Endodermal cell (in vitro differentiated cells): ENCODE data around the gene TBC1D2. TPM values are rescaled to one million over a fixed set of nuclear protein-coding genes. Genes with fewer than 3 reads are reported as not detected.

ENCODE experiments used
- DNase-seq: peaks from one replicate; pipeline ENCODE4 v3.0.0-alpha.2; 2017
- H3K27ac ChIP-seq: 2 replicates; pipeline ENCODE4 v1.5.1; 2013; ENCODE audit warnings: mild to moderate bottlenecking, low read depth, low read length, moderate library complexity
- H3K27me3 ChIP-seq: 2 replicates; pipeline ENCODE4 v1.6.1; 2013; ENCODE audit warnings: mild to moderate bottlenecking, low read length, moderate library complexity; ENCODE audit not compliant: insufficient read depth, control insufficient read depth, poor library complexity, severe bottlenecking
- H3K36me3 ChIP-seq: 2 replicates; pipeline ENCODE4 v1.7.0; 2013; ENCODE audit warnings: mild to moderate bottlenecking, low read length, moderate library complexity; ENCODE audit not compliant: control insufficient read depth, insufficient read depth
- H3K4me1 ChIP-seq: one replicate; pipeline ENCODE4 v1.7.0; 2013; ENCODE audit warnings: low read length; ENCODE audit not compliant: control insufficient read depth, insufficient read depth
- H3K4me3 ChIP-seq: 2 replicates; pipeline ENCODE4 v1.5.1; 2013; ENCODE audit warnings: mild to moderate bottlenecking, low read length, moderate library complexity
- H3K9ac ChIP-seq: 2 replicates; pipeline ENCODE4 v1.6.1; 2013; ENCODE audit warnings: mild to moderate bottlenecking, low read length, moderate library complexity; ENCODE audit not compliant: poor library complexity, severe bottlenecking; ENCODE audit errors: extremely low read depth
- H3K9me3 ChIP-seq: 2 replicates; pipeline ENCODE4 v1.6.1; 2013; ENCODE audit warnings: mild to moderate bottlenecking, low read length, moderate library complexity; ENCODE audit not compliant: control insufficient read depth
- H3K27ac Mint-ChIP-seq: 2 replicates; pipeline ENCODE4 v1.8.0; 2020; ENCODE audit warnings: mixed read lengths
- H3K27me3 Mint-ChIP-seq: 2 replicates; pipeline ENCODE4 v1.8.0; 2021; ENCODE audit warnings: mild to moderate bottlenecking, mixed read lengths; ENCODE audit not compliant: insufficient read depth
- H3K36me3 Mint-ChIP-seq: 2 replicates; pipeline ENCODE4 v1.8.0; 2020; ENCODE audit warnings: low read depth, mixed read lengths
- H3K4me1 Mint-ChIP-seq: 2 replicates; pipeline ENCODE4 v1.8.0; 2020; ENCODE audit warnings: mixed read lengths
- H3K4me3 Mint-ChIP-seq: 2 replicates; pipeline ENCODE4 v1.8.0; 2020; ENCODE audit warnings: mild to moderate bottlenecking, moderate library complexity, mixed read lengths
- H3K9me3 Mint-ChIP-seq: 2 replicates; pipeline ENCODE4 v1.8.0; 2020; ENCODE audit warnings: mild to moderate bottlenecking, mixed read lengths
- WGBS, 2 experiments: methylation state at CpG; one replicate each; pipeline versions ENCODE4 v1.1.5 to v1.1.7; 2013; ENCODE audit warnings: missing lambda C conversion rate in 2 of 2, mixed read lengths in 1 of 2; ENCODE audit not compliant: insufficient coverage in 1 of 2, insufficient read length in 1 of 2; 5-methylcytosine and 5-hydroxymethylcytosine counted together
- total RNA-seq, 2 donors: library from RNA; stranded (reverse); fragmentation: NEBNext Ultra II Directional in 1 of 2; extraction: Animal tissue kit (Norgen Biotek cat#: 25700) in 1 of 2; gene quantifications; 2 replicates in 1 of 2; 3 replicates in 1 of 2; pipeline ENCODE4 v1.2.1, GENCODE V29; 2021
- TF ChIP-seq, protein P1 (sequence below): fragments of 200-600 bp; sonication (generic); conservative IDR thresholded peaks from 2 replicates; pipeline ENCODE4 v1.5.0; 2021; ENCODE audit warnings: antibody characterized with exemption, mild to moderate bottlenecking

Gene TBC1D2
- total RNA-seq, 2 donors from 2014 or later, result 8.1 to 10.4 TPM

DNA sequence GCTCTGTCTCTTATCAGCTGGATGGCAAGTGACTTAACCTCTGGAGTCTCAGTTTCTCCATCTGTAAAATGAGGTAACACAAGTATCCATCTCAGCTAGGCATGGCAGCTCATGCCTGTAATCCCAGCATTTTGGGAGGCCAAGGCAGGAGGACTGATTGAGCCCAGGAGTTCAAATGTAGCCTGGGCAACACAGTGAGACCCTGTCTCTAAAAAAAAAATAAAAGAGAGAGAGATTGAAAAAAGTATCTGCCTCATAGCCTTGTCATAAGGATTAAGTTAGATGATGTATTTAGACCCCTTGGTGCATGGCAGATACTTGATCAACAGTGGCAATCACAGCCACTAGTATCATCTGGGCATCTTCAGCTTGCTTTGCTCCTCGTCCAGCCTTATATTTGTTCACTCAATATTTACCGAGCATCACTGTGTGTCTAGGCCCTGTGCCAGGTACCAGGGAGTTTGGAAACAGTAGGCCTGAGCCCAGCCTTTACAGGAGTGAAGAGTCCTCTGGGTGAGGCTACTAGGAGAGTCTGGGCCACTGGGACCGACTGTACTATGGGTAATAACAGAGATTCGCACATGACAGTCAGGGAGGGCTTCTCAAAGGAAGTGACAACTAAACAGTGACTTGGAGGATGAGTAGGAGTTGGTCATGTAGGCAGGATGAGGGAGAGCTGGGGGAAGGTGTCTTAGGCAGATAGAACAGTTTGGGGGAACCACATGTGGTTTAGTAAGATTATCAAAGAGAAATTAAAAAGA, 97.2 kb downstream of the TBC1D2 start:
- no peak overlapping the region for H3K4me3 Mint-ChIP-seq
- peaks cover 14% of the 10 kb centered on the region for H3K36me3 Mint-ChIP-seq
- Histone ChIP-seq H3K27ac (no peak overlapping the region), H3K9ac (no peak overlapping the region), H3K4me3 (no peak overlapping the region), H3K36me3 (peaks cover 16% of the 10 kb centered on the region), H3K27me3 (no peaks in the 10 kb centered on the region), H3K9me3 (no peaks in the 10 kb centered on the region), H3K4me1 (no peaks in the 10 kb centered on the region)
- H3K27me3 Mint-ChIP-seq, result no peaks in the 10 kb centered on the region
- no peak overlapping the region for H3K27ac Mint-ChIP-seq
- no peaks in the 10 kb centered on the region for H3K9me3 Mint-ChIP-seq
- no peaks in the 10 kb centered on the region for H3K4me1 Mint-ChIP-seq
- TF ChIP-seq, protein P1, sequence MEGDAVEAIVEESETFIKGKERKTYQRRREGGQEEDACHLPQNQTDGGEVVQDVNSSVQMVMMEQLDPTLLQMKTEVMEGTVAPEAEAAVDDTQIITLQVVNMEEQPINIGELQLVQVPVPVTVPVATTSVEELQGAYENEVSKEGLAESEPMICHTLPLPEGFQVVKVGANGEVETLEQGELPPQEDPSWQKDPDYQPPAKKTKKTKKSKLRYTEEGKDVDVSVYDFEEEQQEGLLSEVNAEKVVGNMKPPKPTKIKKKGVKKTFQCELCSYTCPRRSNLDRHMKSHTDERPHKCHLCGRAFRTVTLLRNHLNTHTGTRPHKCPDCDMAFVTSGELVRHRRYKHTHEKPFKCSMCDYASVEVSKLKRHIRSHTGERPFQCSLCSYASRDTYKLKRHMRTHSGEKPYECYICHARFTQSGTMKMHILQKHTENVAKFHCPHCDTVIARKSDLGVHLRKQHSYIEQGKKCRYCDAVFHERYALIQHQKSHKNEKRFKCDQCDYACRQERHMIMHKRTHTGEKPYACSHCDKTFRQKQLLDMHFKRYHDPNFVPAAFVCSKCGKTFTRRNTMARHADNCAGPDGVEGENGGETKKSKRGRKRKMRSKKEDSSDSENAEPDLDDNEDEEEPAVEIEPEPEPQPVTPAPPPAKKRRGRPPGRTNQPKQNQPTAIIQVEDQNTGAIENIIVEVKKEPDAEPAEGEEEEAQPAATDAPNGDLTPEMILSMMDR, result no peak
- no peak for DNase-seq
- 92 to 100% methylated on average over 4 of the region's 4 CpGs for WGBS, 2 experiments

DNA sequence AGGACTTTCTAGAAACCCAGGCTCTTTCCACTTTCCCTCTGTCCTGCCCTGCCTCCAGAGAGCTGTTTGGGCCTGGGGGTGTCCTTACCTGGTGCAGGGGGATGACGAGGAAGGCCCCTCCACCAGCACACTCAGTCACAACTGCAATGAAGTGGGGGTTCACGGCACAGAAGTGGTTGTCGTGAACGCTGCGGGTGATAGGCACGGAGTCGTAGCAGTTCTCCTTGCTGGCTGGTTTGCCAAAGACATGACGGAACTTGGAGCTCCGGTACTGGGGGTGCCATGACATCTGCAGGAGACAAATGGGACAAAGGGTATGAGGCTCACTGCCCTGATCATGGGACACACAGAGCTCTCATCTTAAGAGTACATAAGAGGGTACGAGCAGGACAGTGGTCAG, 98.1 kb downstream of the TBC1D2 start:
- Histone ChIP-seq H3K27me3 (no peaks in the 10 kb centered on the region), H3K9ac (no peak overlapping the region), H3K4me1 (no peaks in the 10 kb centered on the region), H3K9me3 (no peaks in the 10 kb centered on the region), H3K4me3 (no peak overlapping the region), H3K27ac (no peak overlapping the region), H3K36me3 (peaks cover 22% of the 10 kb centered on the region)
- no peak overlapping the region for H3K4me3 Mint-ChIP-seq
- TF ChIP-seq, protein P1, result no peak
- no peaks in the 10 kb centered on the region for H3K4me1 Mint-ChIP-seq
- no peak for DNase-seq
- 96 to 98% methylated on average over 10 of the region's 10 CpGs for WGBS, 2 experiments
- H3K27me3 Mint-ChIP-seq, result no peaks in the 10 kb centered on the region
- peaks cover 19% of the 10 kb centered on the region for H3K36me3 Mint-ChIP-seq
- H3K27ac Mint-ChIP-seq, result no peak overlapping the region
- no peaks in the 10 kb centered on the region for H3K9me3 Mint-ChIP-seq

DNA sequence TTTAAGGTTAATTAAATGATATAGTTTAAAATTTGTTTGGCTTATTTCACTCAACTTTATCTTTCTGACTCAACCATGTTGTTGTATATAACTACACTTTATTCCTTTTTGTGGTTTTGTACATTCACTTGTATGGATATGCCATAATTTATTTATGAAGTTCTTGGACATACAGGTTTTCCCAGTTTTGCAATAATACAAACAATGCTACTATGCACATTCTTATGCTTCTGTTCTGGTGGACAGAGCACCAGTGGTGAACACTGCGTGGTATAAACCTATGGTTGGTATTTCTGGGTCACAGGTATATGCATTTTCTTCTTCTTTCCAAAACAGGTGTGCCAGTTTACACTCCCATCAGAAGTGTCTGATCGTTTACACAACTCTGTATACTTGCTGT, 100.8 kb downstream of the TBC1D2 start:
- Mint-ChIP-seq H3K4me1 (no peaks in the 10 kb centered on the region), H3K36me3 (peaks cover 19% of the 10 kb centered on the region), H3K27ac (no peak overlapping the region), H3K9me3 (no peaks in the 10 kb centered on the region), H3K27me3 (no peaks in the 10 kb centered on the region), H3K4me3 (no peak overlapping the region)
- Histone ChIP-seq H3K36me3 (peaks cover 25% of the 10 kb centered on the region), H3K4me3 (no peak overlapping the region), H3K9ac (no peak overlapping the region), H3K4me1 (no peaks in the 10 kb centered on the region), H3K27ac (no peak overlapping the region), H3K27me3 (no peaks in the 10 kb centered on the region), H3K9me3 (no peaks in the 10 kb centered on the region)
- TF ChIP-seq, protein P1, result no peak
- WGBS, 2 experiments, result 100% methylated on average over 1 to 2 of the region's 2 CpGs
- no peak for DNase-seq
